ENCODE results near the gene NGF. TPM values are rescaled to one million over a fixed set of nuclear protein-coding genes. Genes with fewer than 3 reads are reported as not detected.

The NGF gene
- total and polyA plus RNA-seq, 2 of the 4 experiments (the other 2 are of a cell fraction), result 12.5 to 21.7 TPM

DNA sequence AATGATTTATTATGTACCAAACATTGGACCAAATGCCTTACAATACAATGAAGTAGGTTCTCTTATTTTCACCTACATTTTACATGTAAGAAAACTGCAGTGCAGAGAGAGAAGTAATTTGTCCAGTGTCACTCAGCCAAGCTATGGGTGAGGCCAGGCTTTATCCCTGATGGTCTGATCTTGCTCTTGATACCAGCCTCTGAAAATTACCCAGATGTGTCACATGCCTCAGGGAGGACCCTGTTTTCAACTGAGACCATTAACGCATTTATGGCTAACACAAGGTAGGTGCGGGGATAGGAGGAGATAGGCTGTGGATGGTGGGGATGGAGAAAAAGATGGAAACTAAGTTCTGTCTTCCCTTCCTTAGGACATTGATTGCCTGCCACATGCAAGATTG is 56.9 kb downstream of the NGF start:
- intact Hi-C loops (cut with micrococcal nuclease), result no loop called here
- no peaks in the 10 kb centered on the region for H3K79me1 ChIP-seq (ENCODE audit: low read depth in 1 of 2, low read length in 2 of 2)
- no peak overlapping the region for H4K5ac ChIP-seq (ENCODE audit: low read depth, low read length)
- no peak overlapping the region for H2BK120ac ChIP-seq (ENCODE audit: low read depth, low read length)
- no peak overlapping the region for H3K18ac ChIP-seq (ENCODE audit: low read depth, low read length)
- in situ Hi-C loops (cut with MboI; ENCODE audit: low sequenced_read_pairs), result no loop called here
- H3K4me3 ChIP-seq (ENCODE audit: insufficient read depth, low read depth, low read length), result no peak overlapping the region
- ATAC-seq (ENCODE audit: low read depth) (no peak), DNase-seq (no peak)
- H3K9ac ChIP-seq (ENCODE audit: low read depth, low read length), result no peak overlapping the region
- no peak overlapping the region for H4K8ac ChIP-seq (ENCODE audit: low read depth in 2 of 2, low read length in 2 of 2)
- peaks cover 3% of the 10 kb centered on the region; the same call in 1 of the 2 replicates for H3K9me1 ChIP-seq (ENCODE audit: insufficient read depth, low read length)
- WGBS, 2 experiments (ENCODE audit: extremely low coverage in 2 of 2, insufficient read length in 1 of 2), result 100% methylated on average over 2 of the region's 2 CpGs; no CpG with 5 or more reads in 1 of the 2 experiments
- no peak overlapping the region for H3K4me2 ChIP-seq (ENCODE audit: low read depth, low read length)
- peaks cover 2% of the 10 kb centered on the region; the same call in 1 of the 2 replicates for H3K36me3 ChIP-seq (ENCODE audit: control insufficient read depth, insufficient read depth, low read length)
- peaks cover 5% of the 10 kb centered on the region; the same call in 1 of the 2 replicates for H3K4me1 ChIP-seq (ENCODE audit: control insufficient read depth, insufficient read depth, low read length)
- no peak overlapping the region for H3K4ac ChIP-seq (ENCODE audit: low read depth, low read length)
- TF ChIP-seq NFE2L2 (IDR thresholded peaks at IDR 0.05; ENCODE audit: low read depth, low read length), result no peak
- TF ChIP-seq USF2 (IDR thresholded peaks at IDR 0.05; ENCODE audit: low read depth, low read length), result no peak
- no peak for TF ChIP-seq MAZ (IDR thresholded peaks at IDR 0.05; ENCODE audit: borderline replicate concordance, low read depth, low read length)
- no peak overlapping the region for H2BK15ac ChIP-seq (ENCODE audit: low read depth, low read length)
- no peak overlapping the region for H2BK20ac ChIP-seq (ENCODE audit: low read depth, low read length)
- no peak overlapping the region; the same call in 1 of the 2 replicates for H4K91ac ChIP-seq (ENCODE audit: insufficient read depth, low read depth, low read length)
- H2AK9ac ChIP-seq (replicated peaks; ENCODE audit: low read depth, low read length, poor library complexity), result no peak overlapping the region
- H3K27ac ChIP-seq (ENCODE audit: insufficient read depth, low read length), result no peak overlapping the region
- H3K27me3 ChIP-seq (ENCODE audit: control insufficient read depth, insufficient read depth, low read length), result no peaks in the 10 kb centered on the region
- CTCF ChIA-PET, result interaction anchor here (1.3 kb wide), 1 partner anchor 15 kb away, joined by 3 read pairs; no protein-coding TSS in a partner anchor
- H3K23ac ChIP-seq (ENCODE audit: low read depth, low read length), result no peak overlapping the region
- no peak overlapping the region for H2AK5ac ChIP-seq (ENCODE audit: low read depth, low read length)
- no peaks in the 10 kb centered on the region for H4K20me1 ChIP-seq (ENCODE audit: insufficient read depth, low read length)
- H3K56ac ChIP-seq (ENCODE audit: extremely low read depth, insufficient read depth, low read length), result no peak overlapping the region
- no TSS peak for BruUV-seq (replicated peaks)
- H2BK5ac ChIP-seq (ENCODE audit: low read depth, low read length, poor library complexity, severe bottlenecking), result no peak overlapping the region
- H2AFZ ChIP-seq (replicated peaks; ENCODE audit: low read length, poor library complexity), result no peak overlapping the region
- POLR2A ChIA-PET (ENCODE audit: unreplicated experiment), result no interaction called here
- peaks cover 6% of the 10 kb centered on the region for H3K9me3 ChIP-seq (ENCODE audit: control insufficient read depth, insufficient read depth, low read length)
- dilution Hi-C loops (cut with HindIII; ENCODE audit: low sequenced_read_pairs, unreplicated experiment), result no loop called here
- H3K14ac ChIP-seq (replicated peaks; ENCODE audit: low read depth, low read length), result no peak overlapping the region

Data from IMR-90 (cell line).